Kidney (tissue), 22 donors: ENCODE measurements around the gene ZNF615. TPM values are rescaled to one million over a fixed set of nuclear protein-coding genes. Genes with fewer than 3 reads are reported as not detected.
"Not testable (repeated sequence)": the region's sequence is repeated elsewhere in the genome, so short reads cannot be mapped to it uniquely, and the experiment has no call there.

ENCODE experiments used
- DNase-seq, 5 donors: peaks; one replicate each; pipeline ENCODE4 v3.0.0-alpha.2; 2013 to 2020
- FAIRE-seq: peaks from 2 replicates; lab custom pipeline; 2012; peaks lifted over from hg19 to GRCh38; lab: Jason Lieb, UNC
- H3K27ac ChIP-seq, 2 donors: one replicate each; pipeline ENCODE4 v1.7.0; 2013; ENCODE audit warnings: low read depth in 2 of 2, low read length in 2 of 2, inconsistent platforms in 1 of 2
- H3K27me3 ChIP-seq: one replicate; pipeline ENCODE4 v1.7.1; 2013; ENCODE audit warnings: low read length, inconsistent platforms; ENCODE audit not compliant: control insufficient read depth, insufficient read depth
- H3K36me3 ChIP-seq, 3 donors: one replicate each; pipeline versions ENCODE4 v1.7.0 to v1.7.1; 2013; ENCODE audit warnings: low read length in 3 of 3, control low read depth in 1 of 3, inconsistent platforms in 1 of 3; ENCODE audit not compliant: insufficient read depth in 3 of 3, control insufficient read depth in 2 of 3
- H3K4me1 ChIP-seq, 3 donors: one replicate each; pipeline versions ENCODE4 v1.7.0 to v1.7.1; 2013; ENCODE audit warnings: low read length in 3 of 3, inconsistent platforms in 1 of 3, low read depth in 1 of 3; ENCODE audit not compliant: control insufficient read depth in 2 of 3, insufficient read depth in 2 of 3
- H3K4me3 ChIP-seq, 3 donors: one replicate each; pipeline versions ENCODE4 v1.7.0 to v1.8.1; 2013; ENCODE audit warnings: low read length in 3 of 3, control low read depth in 1 of 3, inconsistent platforms in 1 of 3
- H3K9ac ChIP-seq, 3 donors: one replicate each; pipeline versions ENCODE4 v1.7.0 to v1.7.1; 2013; ENCODE audit warnings: low read length in 3 of 3, control low read depth in 1 of 3, inconsistent platforms in 1 of 3
- H3K9me3 ChIP-seq, 3 donors: one replicate each; pipeline versions ENCODE4 v1.7.0 to v1.7.1; 2013; ENCODE audit warnings: low read length in 3 of 3, control low read depth in 1 of 3, inconsistent platforms in 1 of 3; ENCODE audit not compliant: control insufficient read depth in 2 of 3, insufficient read depth in 1 of 3
- intact Hi-C: fragments of 100-400 bp; cut with DNase I; formaldehyde crosslinking; loops from one replicate; pipeline ENCODE4 v1.11.1; 2022
- long read RNA-seq, 10 donors: library from polyadenylated mRNA in 1 of 10; unstranded in 1 of 10; transcript quantifications; one replicate each; pipeline ENCODE4 v2.0.0 and lab custom pipeline, GENCODE V29; 2021 to 2026
- polyA plus RNA-seq: library from polyadenylated mRNA; stranded (reverse); fragments of 350-450 nt; fragmentation: Illumina TruSeq; extraction: RNeasy Lipid Tissue Mini Kit (QIAGEN cat#74804); gene quantifications from one replicate; pipeline ENCODE4 v1.2.3, GENCODE V29; 2014; ENCODE audit warnings: low read depth, low replicate concordance; ENCODE audit not compliant: insufficient read depth
- total RNA-seq: library from RNA; stranded (reverse); fragmentation: NEBNext Ultra II Directional; extraction: Animal tissue kit (Norgen Biotek cat#: 25700); gene quantifications from one replicate; pipeline ENCODE4 v1.2.1, GENCODE V29; 2021
- TF ChIP-seq, protein P1 (sequence below): IDR thresholded peaks from 3 replicates; pipeline ENCODE4 v1.5.1; 2012; ENCODE audit warnings: mild to moderate bottlenecking, moderate library complexity, borderline replicate concordance; ENCODE audit not compliant: insufficient read depth; ENCODE audit errors: extremely low read depth
- donor health status: control.
- donor health status: control.
- donor health status: control.
- donor health status: control.
- donor health status: control.
- donor health status: DM: yes; HTN: yes; CAD: no.
- donor health status: Normal renal cell carcinoma (clear cell type).

The ZNF615 gene
- 15.3 TPM for total RNA-seq
- 5.3 TPM for polyA plus RNA-seq
- long read RNA-seq, donor 1, full-length matches to known transcripts, result 3 of 3 reads
- long read RNA-seq, donor 1, partial matches to known transcripts, result 0 of 3 reads
- long read RNA-seq, donor 1, other reads (novel, unspliced or antisense), result 0 of 3 reads
- long read RNA-seq, donor 2, full-length matches to known transcripts, result 2 of 2 reads
- long read RNA-seq, donor 2, partial matches to known transcripts, result 0 of 2 reads
- long read RNA-seq, donor 2, other reads (novel, unspliced or antisense), result 0 of 2 reads
- long read RNA-seq, donor 3, result 0 reads
- long read RNA-seq, donor 4, full-length matches to known transcripts, result 5 of 5 reads
- long read RNA-seq, donor 4, partial matches to known transcripts, result 0 of 5 reads
- long read RNA-seq, donor 4, other reads (novel, unspliced or antisense), result 0 of 5 reads
- long read RNA-seq, donor 5, result 0 reads
- long read RNA-seq, donor 6, partial matches to known transcripts, result 0 of 1 reads
- long read RNA-seq, donor 6, other reads (novel, unspliced or antisense), result 0 of 1 reads
- long read RNA-seq, donor 7, full-length matches to known transcripts, result 2 of 6 reads
- long read RNA-seq, donor 7, partial matches to known transcripts, result 0 of 6 reads
- long read RNA-seq, donor 7, other reads (novel, unspliced or antisense), result 4 of 6 reads
- long read RNA-seq, donor 8, result 0 reads
- long read RNA-seq, donor 9, partial matches to known transcripts, result 0 of 1 reads
- long read RNA-seq, donor 9, other reads (novel, unspliced or antisense), result 0 of 1 reads
- long read RNA-seq, donor 10, partial matches to known transcripts, result 0 of 1 reads
- long read RNA-seq, donor 10, other reads (novel, unspliced or antisense), result 0 of 1 reads

DNA sequence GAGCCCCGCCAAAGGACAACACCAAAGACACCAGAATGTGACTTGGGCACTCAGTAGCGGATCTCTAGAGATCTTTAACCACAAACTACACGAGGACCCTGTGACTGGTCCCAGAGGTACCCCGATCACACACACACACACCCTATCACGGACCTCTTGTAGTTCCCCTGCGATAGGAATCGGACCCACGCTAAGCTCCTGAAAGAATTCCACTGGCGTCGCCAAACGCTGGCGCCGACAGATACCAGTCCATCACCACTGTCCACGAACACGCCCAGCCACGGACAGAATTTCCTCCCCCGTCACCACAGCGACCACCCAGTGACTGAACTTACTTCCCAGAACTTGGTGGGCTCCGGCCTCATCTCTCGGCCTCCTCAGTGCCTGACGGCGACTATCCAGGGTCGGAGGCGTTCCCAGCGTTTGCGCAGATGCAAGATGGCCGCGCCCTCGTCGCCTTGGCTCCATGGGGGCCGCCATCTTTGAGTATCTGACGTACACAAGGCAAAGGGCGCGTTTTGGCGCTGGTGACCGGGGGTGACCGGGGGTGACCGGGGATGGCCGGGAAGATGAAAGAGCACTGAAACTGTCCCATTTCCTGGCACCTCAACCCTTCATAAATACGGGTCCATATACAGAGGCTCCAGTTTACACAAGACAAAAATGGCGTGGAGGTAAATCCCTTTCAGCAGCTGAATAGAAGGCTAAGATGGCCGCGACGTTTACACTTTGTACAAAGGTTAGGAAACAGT, at the start of gene ZNF615:
Gene ZNF615, minus strand, starts transcription at position 406 of the 752 bp plus-strand sequence. CDS start 4,500 bp downstream, outside the sequence.
- peak; percentile 92 to 97 (median 95) for DNase-seq
- peak within 1 kb of the TSS; percentile 85 to 88 for H3K27ac ChIP-seq
- intact Hi-C loops, result no loop called here
- H3K27me3 ChIP-seq, result no peaks in the 10 kb centered on the region
- H3K9me3 ChIP-seq, result peaks cover 0 to 3% (median 0%) of the 10 kb centered on the region in 3 donors
- peak within 1 kb of the TSS; percentile 77 to 99 (median 88) for H3K9ac ChIP-seq
- FAIRE-seq, result no peak
- TF ChIP-seq, protein P1, sequence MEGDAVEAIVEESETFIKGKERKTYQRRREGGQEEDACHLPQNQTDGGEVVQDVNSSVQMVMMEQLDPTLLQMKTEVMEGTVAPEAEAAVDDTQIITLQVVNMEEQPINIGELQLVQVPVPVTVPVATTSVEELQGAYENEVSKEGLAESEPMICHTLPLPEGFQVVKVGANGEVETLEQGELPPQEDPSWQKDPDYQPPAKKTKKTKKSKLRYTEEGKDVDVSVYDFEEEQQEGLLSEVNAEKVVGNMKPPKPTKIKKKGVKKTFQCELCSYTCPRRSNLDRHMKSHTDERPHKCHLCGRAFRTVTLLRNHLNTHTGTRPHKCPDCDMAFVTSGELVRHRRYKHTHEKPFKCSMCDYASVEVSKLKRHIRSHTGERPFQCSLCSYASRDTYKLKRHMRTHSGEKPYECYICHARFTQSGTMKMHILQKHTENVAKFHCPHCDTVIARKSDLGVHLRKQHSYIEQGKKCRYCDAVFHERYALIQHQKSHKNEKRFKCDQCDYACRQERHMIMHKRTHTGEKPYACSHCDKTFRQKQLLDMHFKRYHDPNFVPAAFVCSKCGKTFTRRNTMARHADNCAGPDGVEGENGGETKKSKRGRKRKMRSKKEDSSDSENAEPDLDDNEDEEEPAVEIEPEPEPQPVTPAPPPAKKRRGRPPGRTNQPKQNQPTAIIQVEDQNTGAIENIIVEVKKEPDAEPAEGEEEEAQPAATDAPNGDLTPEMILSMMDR, result no peak
- peaks cover 0 to 3% (median 3%) of the 10 kb centered on the region in 3 donors for H3K4me1 ChIP-seq
- peak within 1 kb of the TSS; percentile 99 to 100 (median 99) for H3K4me3 ChIP-seq
- H3K36me3 ChIP-seq, result peaks cover 2 to 11% (median 4%) of the 10 kb centered on the region in 3 donors

DNA sequence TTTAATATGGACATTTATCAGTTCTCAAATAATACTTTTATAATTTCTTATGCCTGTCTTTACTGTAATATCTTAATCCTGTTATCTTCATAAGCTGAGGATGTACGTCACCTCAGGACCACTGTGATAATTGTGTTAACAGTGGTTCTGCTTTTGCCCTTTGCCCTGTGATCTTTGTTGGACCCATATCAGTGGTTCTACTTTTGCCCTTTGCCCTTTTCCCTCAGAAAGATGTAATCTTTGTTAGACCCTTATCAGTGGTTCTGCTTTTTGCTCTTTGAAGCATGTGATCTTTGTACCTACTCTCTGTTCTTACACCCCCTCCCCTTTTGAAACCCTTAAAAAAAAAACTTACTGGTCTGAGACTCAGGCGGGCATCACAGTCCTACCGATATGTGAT, 48.5 kb upstream of the ZNF615 start:
- DNase-seq, H3K4me1 ChIP-seq, H3K27ac ChIP-seq, H3K4me3 ChIP-seq, H3K9ac ChIP-seq, H3K27me3 ChIP-seq, intact Hi-C loops, H3K36me3 ChIP-seq, FAIRE-seq: not testable (repeated sequence)
- H3K9me3 ChIP-seq, result peaks cover 2 to 36% (median 3%) of the 10 kb centered on the region in 3 donors

DNA sequence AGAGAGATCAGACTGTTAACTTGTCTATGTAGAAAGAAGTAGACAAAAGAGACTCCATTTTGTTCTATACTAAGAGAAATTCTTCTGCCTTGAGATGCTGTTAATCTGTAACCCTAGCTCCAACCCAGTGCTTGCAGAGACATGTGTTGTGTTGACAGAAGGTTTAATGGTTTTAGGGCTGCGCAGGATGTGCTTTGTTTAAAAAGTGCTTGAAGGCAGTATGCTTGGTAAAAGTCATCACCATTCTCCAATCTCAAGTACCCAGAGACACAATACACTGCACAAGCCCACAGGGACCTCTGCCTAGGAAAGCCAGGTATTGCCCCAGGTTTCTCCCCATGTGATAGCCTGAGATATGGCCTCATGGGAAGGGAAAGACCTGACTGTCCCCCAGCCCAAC, 43.7 kb upstream of the ZNF615 start:
- H3K4me3 ChIP-seq, FAIRE-seq, H3K27me3 ChIP-seq, DNase-seq, H3K36me3 ChIP-seq, H3K4me1 ChIP-seq, H3K27ac ChIP-seq, intact Hi-C loops, H3K9ac ChIP-seq: not testable (repeated sequence)
- H3K9me3 ChIP-seq, result peaks cover 3 to 28% (median 7%) of the 10 kb centered on the region in 3 donors
